Measurements from ENCODE around the gene METTL9.
"Not testable (repeated sequence)": the region's sequence is repeated elsewhere in the genome, so short reads cannot be mapped to it uniquely, and the experiment has no call there.

METTL9 gene

GRCh38 chr16:21573506-21573905 lies 25.9 kb upstream of the METTL9 start:
- in situ Hi-C loops (cut with MboI; ENCODE audit: low sequenced_read_pairs): not testable (repeated sequence)

GRCh38 chr16:21574372-21574771 lies 25.0 kb upstream of the METTL9 start:
- in situ Hi-C loops (cut with MboI; ENCODE audit: low sequenced_read_pairs): no loop called here

GRCh38 chr16:21576323-21576722 lies 23.1 kb upstream of the METTL9 start:
- in situ Hi-C loops (cut with MboI; ENCODE audit: low sequenced_read_pairs): loop anchor here (25.0 kb wide), 1 partner anchor 136 kb away; no protein-coding TSS in a partner anchor

- in situ Hi-C loops (cut with MboI; ENCODE audit: low sequenced_read_pairs): loop anchor here (25.0 kb wide), 1 partner anchor 135 kb away; no protein-coding TSS in a partner anchor
Observed at GRCh38 chr16:21577487-21577886, 21.9 kb upstream of the METTL9 start.

- in situ Hi-C loops (cut with MboI; ENCODE audit: low sequenced_read_pairs): loop anchor here (25.0 kb wide), 1 partner anchor 134 kb away; no protein-coding TSS in a partner anchor
Observed at GRCh38 chr16:21578311-21578710, 21.1 kb upstream of the METTL9 start.

GRCh38 chr16:21580131-21580530 lies 19.2 kb upstream of the METTL9 start:
- in situ Hi-C loops (cut with MboI; ENCODE audit: low sequenced_read_pairs): loop anchor here (5.0 to 25.0 kb wide), 2 partner anchors 132 to 1117 kb away; no protein-coding TSS in a partner anchor

- in situ Hi-C loops (cut with MboI; ENCODE audit: low sequenced_read_pairs): loop anchor here (5.0 to 25.0 kb wide), 2 partner anchors 131 to 1116 kb away; no protein-coding TSS in a partner anchor
Observed at GRCh38 chr16:21580807-21581206, 18.6 kb upstream of the METTL9 start.

GRCh38 chr16:21584817-21585216 lies 14.6 kb upstream of the METTL9 start:
- in situ Hi-C loops (cut with MboI; ENCODE audit: low sequenced_read_pairs): loop anchor here (5.0 to 25.0 kb wide), 2 partner anchors 127 to 1112 kb away; no protein-coding TSS in a partner anchor

GRCh38 chr16:21588593-21588992 lies 10.8 kb upstream of the METTL9 start:
- in situ Hi-C loops (cut with MboI; ENCODE audit: low sequenced_read_pairs): loop anchor here (25.0 kb wide), 1 partner anchor 124 kb away; no protein-coding TSS in a partner anchor

GRCh38 chr16:21589551-21589950 lies 9.8 kb upstream of the METTL9 start:
- in situ Hi-C loops (cut with MboI; ENCODE audit: low sequenced_read_pairs): loop anchor here (25.0 kb wide), 1 partner anchor 123 kb away; no protein-coding TSS in a partner anchor

GRCh38 chr16:21590287-21590686 lies 9.1 kb upstream of the METTL9 start:
- in situ Hi-C loops (cut with MboI; ENCODE audit: low sequenced_read_pairs): loop anchor here (25.0 kb wide), 1 partner anchor 122 kb away; no protein-coding TSS in a partner anchor

GRCh38 chr16:21590796-21591195 lies 8.6 kb upstream of the METTL9 start:
- in situ Hi-C loops (cut with MboI; ENCODE audit: low sequenced_read_pairs): loop anchor here (25.0 kb wide), 1 partner anchor 122 kb away; no protein-coding TSS in a partner anchor

- in situ Hi-C loops (cut with MboI; ENCODE audit: low sequenced_read_pairs): loop anchor here (25.0 kb wide), 1 partner anchor 120 kb away; no protein-coding TSS in a partner anchor
Observed at GRCh38 chr16:21592191-21592590, 7.2 kb upstream of the METTL9 start.

GRCh38 chr16:21593530-21594289 lies 5.7 kb upstream of the METTL9 start:
- in situ Hi-C loops (cut with MboI; ENCODE audit: low sequenced_read_pairs): loop anchor here (25.0 kb wide), 1 partner anchor 119 kb away; no protein-coding TSS in a partner anchor

- in situ Hi-C loops (cut with MboI; ENCODE audit: low sequenced_read_pairs): loop anchor here (25.0 kb wide), 1 partner anchor 115 kb away; no protein-coding TSS in a partner anchor
Observed at GRCh38 chr16:21597561-21598030, 1.8 kb upstream of the METTL9 start.

GRCh38 chr16:21598206-21598605 lies 1.2 kb upstream of the METTL9 start:
- in situ Hi-C loops (cut with MboI; ENCODE audit: low sequenced_read_pairs): loop anchor here (25.0 kb wide), 1 partner anchor 114 kb away; no protein-coding TSS in a partner anchor

GRCh38 chr16:21598701-21599121 lies 666 bp upstream of the METTL9 start:
- in situ Hi-C loops (cut with MboI; ENCODE audit: low sequenced_read_pairs): loop anchor here (25.0 kb wide), 1 partner anchor 114 kb away; no protein-coding TSS in a partner anchor

- in situ Hi-C loops (cut with MboI; ENCODE audit: low sequenced_read_pairs): no loop called here
Observed at GRCh38 chr16:21600031-21600773, 825 bp downstream of the METTL9 start.

- in situ Hi-C loops (cut with MboI; ENCODE audit: low sequenced_read_pairs): no loop called here
Observed at GRCh38 chr16:21602785-21603184, 3.4 kb downstream of the METTL9 start.

- in situ Hi-C loops (cut with MboI; ENCODE audit: low sequenced_read_pairs): no loop called here
Observed at GRCh38 chr16:21603928-21604327, 4.6 kb downstream of the METTL9 start.

GRCh38 chr16:21605848-21606247 lies 6.5 kb downstream of the METTL9 start:
- in situ Hi-C loops (cut with MboI; ENCODE audit: low sequenced_read_pairs): not testable (repeated sequence)

Data from HL-60/S4 treated with phorbol 12-myristate 13-acetate at 8.2 ng/mL for 4 days and 3 days (cell line).